HEK293 (cell line): ENCODE results near the gene ARFIP2.

Source experiments
- CTCF ChIA-PET: fragments of 350-600 bp; formaldehyde crosslinking; extraction: SDS; loops from one replicate; lab custom pipeline; 2021; ENCODE audit warnings: antibody characterized with exemption; lab: Yijun Ruan, JAX
- POLR2A ChIA-PET: fragments of 300-600 bp; formaldehyde crosslinking; extraction: SDS; loops from one replicate; lab custom pipeline; 2020; ENCODE audit warnings: antibody characterized with exemption, inconsistent platforms; lab: Yijun Ruan, JAX
- H3K27ac ChIP-seq: fragments of 200-500 bp; sonication (Bioruptor generic); 2 replicates; pipeline ENCODE4 v1.5.1; 2014; ENCODE audit warnings: low read depth, low read length, control low read depth, inconsistent platforms; ENCODE audit errors: extremely low read depth
- H3K36me3 ChIP-seq, 2 experiments: fragments of 200-500 bp in 1 of 2; sonication (Bioruptor generic) in 1 of 2; 1 replicate in 1 of 2; 2 replicates in 1 of 2; pipeline ENCODE4 v1.5.1; 2014 to 2017; ENCODE audit warnings: inconsistent platforms in 2 of 2, low read length in 2 of 2; ENCODE audit not compliant: control insufficient read depth in 2 of 2, insufficient read depth in 1 of 2
- H3K4me1 ChIP-seq: fragments of 200-500 bp; sonication (Bioruptor generic); 2 replicates; pipeline ENCODE4 v1.5.1; 2014; ENCODE audit warnings: mild to moderate bottlenecking, low read length, inconsistent platforms; ENCODE audit not compliant: control insufficient read depth, insufficient read depth
- H3K4me3 ChIP-seq: 2 replicates; pipeline ENCODE4 v1.5.1; 2011; ENCODE audit warnings: low read depth, mild to moderate bottlenecking, control low read depth, low read length, moderate library complexity
- H3K9me3 ChIP-seq: fragments of 200-500 bp; sonication (Bioruptor generic); 2 replicates; pipeline ENCODE4 v1.5.1; 2014; ENCODE audit warnings: low read depth, low read length, inconsistent platforms; ENCODE audit not compliant: control insufficient read depth, insufficient read depth
- BCL11A ChIP-seq: fragments of 450-650 bp; formaldehyde crosslinking; IDR thresholded peaks from 2 replicates; pipeline ENCODE4 v1.5.1; 2016; ENCODE audit warnings: low read depth, missing biosample characterization, missing genetic modification characterization
- SP3 ChIP-seq: fragments of 450-650 bp; formaldehyde crosslinking; IDR thresholded peaks from 2 replicates; pipeline ENCODE4 v1.5.1; 2016; ENCODE audit warnings: missing biosample characterization, missing genetic modification characterization
- ZBTB1 ChIP-seq: fragments of 450-650 bp; formaldehyde crosslinking; IDR thresholded peaks from 2 replicates; pipeline ENCODE4 v1.5.1; 2016; ENCODE audit warnings: missing biosample characterization, missing genetic modification characterization
- ZBTB44 ChIP-seq: fragments of 450-650 bp; IDR thresholded peaks from 2 replicates; pipeline ENCODE4 v1.5.1; 2018; ENCODE audit warnings: missing biosample characterization, mild to moderate bottlenecking, missing genetic modification characterization
- ZBTB7A ChIP-seq: fragments of 450-650 bp; formaldehyde crosslinking; IDR thresholded peaks from 2 replicates; pipeline ENCODE4 v1.5.1; 2016; ENCODE audit warnings: low read depth, missing biosample characterization, missing genetic modification characterization
- ZNF114 ChIP-seq: fragments of 450-650 bp; formaldehyde crosslinking; IDR thresholded peaks from 2 replicates; pipeline ENCODE4 v1.5.0; 2017; ENCODE audit warnings: missing biosample characterization, missing genetic modification characterization
- ZNF133 ChIP-seq: fragments of 450-650 bp; formaldehyde crosslinking; IDR thresholded peaks from 2 replicates; pipeline ENCODE4 v1.5.1; 2016; ENCODE audit warnings: missing biosample characterization, missing genetic modification characterization
- ZNF335 ChIP-seq: fragments of 450-650 bp; formaldehyde crosslinking; conservative IDR thresholded peaks from 2 replicates; pipeline ENCODE4 v1.5.1; 2016; ENCODE audit warnings: missing biosample characterization, missing genetic modification characterization
- ZNF473 ChIP-seq: fragments of 450-650 bp; formaldehyde crosslinking; IDR thresholded peaks from 2 replicates; pipeline ENCODE4 v1.5.1; 2017; ENCODE audit warnings: missing biosample characterization, missing genetic modification characterization
- ZNF514 ChIP-seq: fragments of 450-650 bp; formaldehyde crosslinking; IDR thresholded peaks from 2 replicates; pipeline ENCODE4 v1.5.1; 2016; ENCODE audit warnings: missing biosample characterization, missing genetic modification characterization
- ZNF529 ChIP-seq: fragments of 450-650 bp; formaldehyde crosslinking; IDR thresholded peaks from 2 replicates; pipeline ENCODE4 v1.5.1; 2017; ENCODE audit warnings: missing genetic modification characterization, missing biosample characterization; ENCODE audit not compliant: insufficient replicate concordance
- ZNF639 ChIP-seq: fragments of 450-650 bp; formaldehyde crosslinking; IDR thresholded peaks from 2 replicates; pipeline ENCODE4 v1.5.1; 2016; ENCODE audit warnings: missing biosample characterization, missing genetic modification characterization
- ZNF654 ChIP-seq: fragments of 450-650 bp; formaldehyde crosslinking; IDR thresholded peaks from 2 replicates; pipeline ENCODE4 v1.5.1; 2016; ENCODE audit warnings: low read depth, missing biosample characterization, missing genetic modification characterization
- ZNF701 ChIP-seq: fragments of 450-650 bp; formaldehyde crosslinking; IDR thresholded peaks from 2 replicates; pipeline ENCODE4 v1.5.1; 2016; ENCODE audit warnings: missing biosample characterization, missing genetic modification characterization
- ZNF704 ChIP-seq: fragments of 450-650 bp; formaldehyde crosslinking; IDR thresholded peaks from 2 replicates; pipeline ENCODE4 v1.5.1; 2016; ENCODE audit warnings: missing biosample characterization, missing genetic modification characterization
- ZNF747 ChIP-seq: fragments of 450-650 bp; formaldehyde crosslinking; IDR thresholded peaks from 2 replicates; pipeline ENCODE4 v1.5.1; 2016; ENCODE audit warnings: missing biosample characterization, missing genetic modification characterization
- ZNF785 ChIP-seq: fragments of 450-650 bp; formaldehyde crosslinking; IDR thresholded peaks from 2 replicates; pipeline ENCODE4 v1.5.1; 2016; ENCODE audit warnings: missing biosample characterization, missing genetic modification characterization
- ZSCAN18 ChIP-seq: fragments of 450-650 bp; formaldehyde crosslinking; IDR thresholded peaks from 2 replicates; pipeline ENCODE4 v1.5.1; 2016; ENCODE audit warnings: missing biosample characterization, missing genetic modification characterization
- ZSCAN23 ChIP-seq: fragments of 450-650 bp; formaldehyde crosslinking; IDR thresholded peaks from 2 replicates; pipeline ENCODE4 v1.5.1; 2016; ENCODE audit warnings: missing biosample characterization, missing genetic modification characterization

The ARFIP2 gene

GRCh38 chr11:6516865-6517264, 35.7 kb upstream of the ARFIP2 start:
- peaks cover 0 to 34% of the 10 kb centered on the region in 2 experiments; a peak in 1 of 3 replicates for H3K36me3 ChIP-seq
- no peaks in the 10 kb centered on the region for H3K4me1 ChIP-seq
- CTCF ChIA-PET, result no interaction called here
- no peak overlapping the region for H3K27ac ChIP-seq
- POLR2A ChIA-PET, result no interaction called here
- H3K4me3 ChIP-seq, result no peak overlapping the region
- TF ChIP-seq ZBTB44 (tag by site-specific recombination), result no peak
- TF ChIP-seq SP3 (tag by site-specific recombination), result no peak
- TF ChIP-seq ZBTB7A, result no peak
- no peak for TF ChIP-seq ZNF785 (tag by site-specific recombination)
- no peak for TF ChIP-seq BCL11A (tag by site-specific recombination)
- no peak for TF ChIP-seq ZNF514 (tag by site-specific recombination)
- no peak for TF ChIP-seq ZBTB1 (tag by site-specific recombination)
- TF ChIP-seq ZNF529 (tag by site-specific recombination), result no peak
- TF ChIP-seq ZNF335 (tag by site-specific recombination), result no peak
- no peak for TF ChIP-seq ZNF133 (tag by site-specific recombination)
- no peak for TF ChIP-seq ZNF747 (tag by site-specific recombination)
- TF ChIP-seq ZNF639 (tag by site-specific recombination), result no peak
- TF ChIP-seq ZNF473, result no peak
- no peaks in the 10 kb centered on the region for H3K9me3 ChIP-seq

- H3K9me3 ChIP-seq, result no peaks in the 10 kb centered on the region
- ChIA-PET CTCF (interaction anchor here (0.6 to 8.4 kb wide), 33 partner anchors 11 to 392 kb away, joined by 3 to 130 read pairs (median 4); partner anchors contain the start of genes ARFIP2, HPX, ILK and TIMM10B), POLR2A (no interaction called here)
- H3K4me3 ChIP-seq, result no peak overlapping the region
- peaks cover 0 to 22% of the 10 kb centered on the region in 2 experiments; a peak in 1 of 3 replicates for H3K36me3 ChIP-seq
- H3K4me1 ChIP-seq, result no peaks in the 10 kb centered on the region
- H3K27ac ChIP-seq, result no peak overlapping the region
- peak; percentile 58 for TF ChIP-seq ZNF654
- TF ChIP-seq ZNF704, result no peak
- no peak for TF ChIP-seq ZSCAN18 (tag by site-specific recombination)
- TF ChIP-seq ZNF114 (tag by site-specific recombination), result no peak
- TF ChIP-seq ZSCAN23 (tag by site-specific recombination), result no peak
- no peak for TF ChIP-seq ZNF701 (tag by site-specific recombination)
Observed at GRCh38 chr11:6505577-6506240, 24.6 kb upstream of the ARFIP2 start.
